WTC11 (cell line): ENCODE measurements around the gene WDR59. TPM values are rescaled to one million over a fixed set of nuclear protein-coding genes. Genes with fewer than 3 reads are reported as not detected.

ENCODE experiments used
- ATAC-seq: fragments of 200-7000 bp; cut with Tn5 transposase; 2 replicates; pipeline ENCODE4 v1.10.0; 2021; ENCODE audit warnings: mild to moderate bottlenecking, moderate library complexity
- CTCF ChIA-PET: fragments of 300-600 bp; sonication (Branson Sonifier 250); formaldehyde crosslinking; loops from one replicate; lab custom pipeline; 2021; ENCODE audit warnings: antibody characterized with exemption; lab: Charles Lee
- POLR2A ChIA-PET: fragments of 350-600 bp; sonication (Branson Sonifier 250); formaldehyde crosslinking; loops from one replicate; lab custom pipeline; 2021; ENCODE audit warnings: antibody characterized with exemption; lab: Charles Lee
- DNase-seq: peaks from one replicate; pipeline ENCODE4 v3.0.0; 2021; ENCODE audit warnings: low spot score
- H3K27ac Mint-ChIP-seq: 2 replicates; pipeline ENCODE4 v1.8.0; 2021; ENCODE audit warnings: mixed read lengths
- H3K27me3 Mint-ChIP-seq: 2 replicates; pipeline ENCODE4 v1.8.0; 2021; ENCODE audit warnings: low read depth, mild to moderate bottlenecking, moderate library complexity, mixed read lengths
- H3K36me3 Mint-ChIP-seq: 2 replicates; pipeline ENCODE4 v1.8.0; 2021; ENCODE audit warnings: mixed read lengths
- H3K4me1 Mint-ChIP-seq: 2 replicates; pipeline ENCODE4 v1.8.0; 2022; ENCODE audit warnings: mixed read lengths
- H3K4me3 Mint-ChIP-seq: 2 replicates; pipeline ENCODE4 v1.8.0; 2021; ENCODE audit warnings: mild to moderate bottlenecking, moderate library complexity, mixed read lengths
- H3K9me3 Mint-ChIP-seq: 2 replicates; pipeline ENCODE4 v1.8.0; 2021; ENCODE audit warnings: mixed read lengths
- ATF6 ChIP-seq: sonication (generic); formaldehyde crosslinking; IDR thresholded peaks from 2 replicates; pipeline ENCODE4 v1.8.1; 2023; ENCODE audit warnings: mild to moderate bottlenecking, missing genetic modification reagents
- E2F1 ChIP-seq: sonication (generic); formaldehyde crosslinking; IDR thresholded peaks from 2 replicates; pipeline ENCODE4 v1.8.0; 2022; ENCODE audit warnings: mild to moderate bottlenecking, missing genetic modification reagents
- FOXP1 ChIP-seq: sonication (generic); formaldehyde crosslinking; IDR thresholded peaks from 2 replicates; pipeline ENCODE4 v1.8.0; 2022; ENCODE audit warnings: missing genetic modification reagents, mild to moderate bottlenecking, moderate library complexity, borderline replicate concordance
- TEAD1 ChIP-seq: sonication (generic); formaldehyde crosslinking; IDR thresholded peaks from 2 replicates; pipeline ENCODE4 v1.8.0; 2022; ENCODE audit warnings: mild to moderate bottlenecking, missing genetic modification reagents
- TP53 ChIP-seq: sonication (generic); formaldehyde crosslinking; IDR thresholded peaks from 2 replicates; pipeline ENCODE4 v1.8.1; 2023; ENCODE audit warnings: mild to moderate bottlenecking, missing genetic modification reagents
- ZNF219 ChIP-seq: sonication (generic); formaldehyde crosslinking; IDR thresholded peaks from 2 replicates; pipeline ENCODE4 v1.8.0; 2023; ENCODE audit warnings: missing genetic modification reagents, mild to moderate bottlenecking, borderline replicate concordance
- ZNF317 ChIP-seq: sonication (generic); formaldehyde crosslinking; IDR thresholded peaks from 2 replicates; pipeline ENCODE4 v1.8.1; 2023; ENCODE audit warnings: low read depth, mild to moderate bottlenecking, moderate library complexity, missing genetic modification reagents, borderline replicate concordance
- total RNA-seq: library from RNA; stranded (reverse); gene quantifications from 3 replicates; pipeline ENCODE4 v1.2.3, GENCODE V29; 2021
- TF ChIP-seq, protein P1 (sequence below): sonication (generic); formaldehyde crosslinking; IDR thresholded peaks from 2 replicates; pipeline ENCODE4 v1.8.1; 2023; ENCODE audit warnings: mild to moderate bottlenecking, missing genetic modification reagents, borderline replicate concordance
- TF ChIP-seq, protein P2 (sequence below): sonication (generic); formaldehyde crosslinking; IDR thresholded peaks from 2 replicates; pipeline ENCODE4 v1.8.1; 2023; ENCODE audit warnings: mild to moderate bottlenecking, missing genetic modification reagents, moderate library complexity
- TF ChIP-seq, protein P3 (sequence below): sonication (generic); formaldehyde crosslinking; IDR thresholded peaks from 2 replicates; pipeline ENCODE4 v1.8.0; 2023; ENCODE audit warnings: missing genetic modification reagents, mild to moderate bottlenecking, borderline replicate concordance

Gene WDR59
- total RNA-seq, 1 experiment from 2014 or later = 100 TPM

GRCh38 chr16:74899816-74900215, 85.1 kb downstream of the WDR59 start (continued):
- TF ChIP-seq, protein P1, sequence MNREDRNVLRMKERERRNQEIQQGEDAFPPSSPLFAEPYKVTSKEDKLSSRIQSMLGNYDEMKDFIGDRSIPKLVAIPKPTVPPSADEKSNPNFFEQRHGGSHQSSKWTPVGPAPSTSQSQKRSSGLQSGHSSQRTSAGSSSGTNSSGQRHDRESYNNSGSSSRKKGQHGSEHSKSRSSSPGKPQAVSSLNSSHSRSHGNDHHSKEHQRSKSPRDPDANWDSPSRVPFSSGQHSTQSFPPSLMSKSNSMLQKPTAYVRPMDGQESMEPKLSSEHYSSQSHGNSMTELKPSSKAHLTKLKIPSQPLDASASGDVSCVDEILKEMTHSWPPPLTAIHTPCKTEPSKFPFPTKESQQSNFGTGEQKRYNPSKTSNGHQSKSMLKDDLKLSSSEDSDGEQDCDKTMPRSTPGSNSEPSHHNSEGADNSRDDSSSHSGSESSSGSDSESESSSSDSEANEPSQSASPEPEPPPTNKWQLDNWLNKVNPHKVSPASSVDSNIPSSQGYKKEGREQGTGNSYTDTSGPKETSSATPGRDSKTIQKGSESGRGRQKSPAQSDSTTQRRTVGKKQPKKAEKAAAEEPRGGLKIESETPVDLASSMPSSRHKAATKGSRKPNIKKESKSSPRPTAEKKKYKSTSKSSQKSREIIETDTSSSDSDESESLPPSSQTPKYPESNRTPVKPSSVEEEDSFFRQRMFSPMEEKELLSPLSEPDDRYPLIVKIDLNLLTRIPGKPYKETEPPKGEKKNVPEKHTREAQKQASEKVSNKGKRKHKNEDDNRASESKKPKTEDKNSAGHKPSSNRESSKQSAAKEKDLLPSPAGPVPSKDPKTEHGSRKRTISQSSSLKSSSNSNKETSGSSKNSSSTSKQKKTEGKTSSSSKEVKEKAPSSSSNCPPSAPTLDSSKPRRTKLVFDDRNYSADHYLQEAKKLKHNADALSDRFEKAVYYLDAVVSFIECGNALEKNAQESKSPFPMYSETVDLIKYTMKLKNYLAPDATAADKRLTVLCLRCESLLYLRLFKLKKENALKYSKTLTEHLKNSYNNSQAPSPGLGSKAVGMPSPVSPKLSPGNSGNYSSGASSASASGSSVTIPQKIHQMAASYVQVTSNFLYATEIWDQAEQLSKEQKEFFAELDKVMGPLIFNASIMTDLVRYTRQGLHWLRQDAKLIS (CRISPR knock-in tag) = no peak
- TF ChIP-seq, protein P2, sequence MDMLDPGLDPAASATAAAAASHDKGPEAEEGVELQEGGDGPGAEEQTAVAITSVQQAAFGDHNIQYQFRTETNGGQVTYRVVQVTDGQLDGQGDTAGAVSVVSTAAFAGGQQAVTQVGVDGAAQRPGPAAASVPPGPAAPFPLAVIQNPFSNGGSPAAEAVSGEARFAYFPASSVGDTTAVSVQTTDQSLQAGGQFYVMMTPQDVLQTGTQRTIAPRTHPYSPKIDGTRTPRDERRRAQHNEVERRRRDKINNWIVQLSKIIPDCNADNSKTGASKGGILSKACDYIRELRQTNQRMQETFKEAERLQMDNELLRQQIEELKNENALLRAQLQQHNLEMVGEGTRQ (CRISPR knock-in tag) = no peak
- no peak for TF ChIP-seq ZNF317 (CRISPR knock-in tag)

DNA sequence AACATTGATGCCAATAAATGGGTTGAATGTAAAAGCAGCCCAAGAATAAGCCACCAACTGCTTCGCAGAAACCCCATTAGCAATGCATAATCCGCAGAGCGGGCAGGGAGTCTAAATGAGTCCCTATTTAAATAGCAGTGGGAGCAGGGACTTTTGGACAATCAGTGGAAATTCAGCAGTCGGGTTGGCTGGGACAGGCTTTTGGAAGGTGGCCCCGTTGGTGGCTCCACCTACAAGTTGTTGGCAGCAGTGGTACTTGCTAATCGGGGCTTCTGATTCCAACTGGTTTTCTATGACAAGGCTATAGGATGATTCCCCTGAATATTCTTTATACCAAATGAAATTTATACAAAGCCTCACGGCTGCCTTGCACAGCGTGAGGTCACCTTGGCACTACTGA, 86.3 kb downstream of the WDR59 start:
- H3K27me3 Mint-ChIP-seq = no peaks in the 10 kb centered on the region
- CTCF ChIA-PET = no interaction called here
- no peak overlapping the region for H3K27ac Mint-ChIP-seq
- no peaks in the 10 kb centered on the region for H3K9me3 Mint-ChIP-seq
- TF ChIP-seq TEAD1 (CRISPR knock-in tag) (no peak), FOXP1 (no peak), E2F1 (no peak), TP53 (no peak), ZNF219 (CRISPR knock-in tag) (no peak), ATF6 (CRISPR knock-in tag) (no peak)
- TF ChIP-seq, protein P3, sequence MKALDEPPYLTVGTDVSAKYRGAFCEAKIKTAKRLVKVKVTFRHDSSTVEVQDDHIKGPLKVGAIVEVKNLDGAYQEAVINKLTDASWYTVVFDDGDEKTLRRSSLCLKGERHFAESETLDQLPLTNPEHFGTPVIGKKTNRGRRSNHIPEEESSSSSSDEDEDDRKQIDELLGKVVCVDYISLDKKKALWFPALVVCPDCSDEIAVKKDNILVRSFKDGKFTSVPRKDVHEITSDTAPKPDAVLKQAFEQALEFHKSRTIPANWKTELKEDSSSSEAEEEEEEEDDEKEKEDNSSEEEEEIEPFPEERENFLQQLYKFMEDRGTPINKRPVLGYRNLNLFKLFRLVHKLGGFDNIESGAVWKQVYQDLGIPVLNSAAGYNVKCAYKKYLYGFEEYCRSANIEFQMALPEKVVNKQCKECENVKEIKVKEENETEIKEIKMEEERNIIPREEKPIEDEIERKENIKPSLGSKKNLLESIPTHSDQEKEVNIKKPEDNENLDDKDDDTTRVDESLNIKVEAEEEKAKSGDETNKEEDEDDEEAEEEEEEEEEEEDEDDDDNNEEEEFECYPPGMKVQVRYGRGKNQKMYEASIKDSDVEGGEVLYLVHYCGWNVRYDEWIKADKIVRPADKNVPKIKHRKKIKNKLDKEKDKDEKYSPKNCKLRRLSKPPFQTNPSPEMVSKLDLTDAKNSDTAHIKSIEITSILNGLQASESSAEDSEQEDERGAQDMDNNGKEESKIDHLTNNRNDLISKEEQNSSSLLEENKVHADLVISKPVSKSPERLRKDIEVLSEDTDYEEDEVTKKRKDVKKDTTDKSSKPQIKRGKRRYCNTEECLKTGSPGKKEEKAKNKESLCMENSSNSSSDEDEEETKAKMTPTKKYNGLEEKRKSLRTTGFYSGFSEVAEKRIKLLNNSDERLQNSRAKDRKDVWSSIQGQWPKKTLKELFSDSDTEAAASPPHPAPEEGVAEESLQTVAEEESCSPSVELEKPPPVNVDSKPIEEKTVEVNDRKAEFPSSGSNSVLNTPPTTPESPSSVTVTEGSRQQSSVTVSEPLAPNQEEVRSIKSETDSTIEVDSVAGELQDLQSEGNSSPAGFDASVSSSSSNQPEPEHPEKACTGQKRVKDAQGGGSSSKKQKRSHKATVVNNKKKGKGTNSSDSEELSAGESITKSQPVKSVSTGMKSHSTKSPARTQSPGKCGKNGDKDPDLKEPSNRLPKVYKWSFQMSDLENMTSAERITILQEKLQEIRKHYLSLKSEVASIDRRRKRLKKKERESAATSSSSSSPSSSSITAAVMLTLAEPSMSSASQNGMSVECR (CRISPR knock-in tag) = no peak
- H3K4me3 Mint-ChIP-seq = no peak overlapping the region
- peaks cover 33% of the 10 kb centered on the region for H3K36me3 Mint-ChIP-seq
- POLR2A ChIA-PET = no interaction called here
- no peak for DNase-seq
- H3K4me1 Mint-ChIP-seq = peaks cover 15% of the 10 kb centered on the region
- ATAC-seq = peak; percentile 32; the same call in 1 of the 2 replicates
